GM19043 (cell line): Measurements from ENCODE around the gene MED12L.

Source experiments
- ATAC-seq: cut with Tn5 transposase; IDR thresholded peaks from one replicate; pipeline ENCODE4 v1.9.1; 2021; ENCODE audit warnings: low read depth; ENCODE audit not compliant: unreplicated experiment

Gene MED12L

DNA sequence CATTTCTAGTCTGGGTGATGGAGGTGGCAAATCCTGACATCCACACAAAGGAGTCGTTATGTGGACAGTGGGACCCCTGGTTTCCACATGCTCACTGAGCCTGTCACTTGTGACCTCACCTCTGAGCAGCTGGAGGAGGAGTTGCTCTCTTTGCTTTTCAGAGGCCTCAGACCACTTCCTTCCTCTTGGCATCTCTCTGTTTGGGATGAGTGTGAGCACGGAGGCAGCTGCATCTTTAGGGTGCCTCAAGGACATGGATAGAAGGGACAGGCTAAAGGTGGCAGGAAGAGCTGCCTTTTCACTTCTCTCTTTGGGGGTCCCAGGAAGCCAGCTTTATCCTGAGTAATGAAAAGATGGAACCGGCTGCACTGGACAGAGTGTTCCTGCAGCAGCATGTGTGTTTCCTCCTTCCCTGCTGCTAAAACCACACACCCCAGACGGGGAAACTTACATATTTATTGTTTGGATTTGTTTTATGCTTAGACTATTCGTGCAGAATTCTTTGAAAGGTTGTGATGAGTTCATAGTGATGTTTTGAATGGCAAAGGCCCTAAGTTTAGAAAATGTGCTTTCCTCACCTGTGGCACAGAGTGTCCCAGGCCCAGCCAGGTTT lies 85.8 kb downstream of the MED12L start:
- ATAC-seq: peak; percentile 57

GRCh38 chr3:151174351-151174750 lies 88.9 kb downstream of the MED12L start:
- ATAC-seq: no peak

DNA sequence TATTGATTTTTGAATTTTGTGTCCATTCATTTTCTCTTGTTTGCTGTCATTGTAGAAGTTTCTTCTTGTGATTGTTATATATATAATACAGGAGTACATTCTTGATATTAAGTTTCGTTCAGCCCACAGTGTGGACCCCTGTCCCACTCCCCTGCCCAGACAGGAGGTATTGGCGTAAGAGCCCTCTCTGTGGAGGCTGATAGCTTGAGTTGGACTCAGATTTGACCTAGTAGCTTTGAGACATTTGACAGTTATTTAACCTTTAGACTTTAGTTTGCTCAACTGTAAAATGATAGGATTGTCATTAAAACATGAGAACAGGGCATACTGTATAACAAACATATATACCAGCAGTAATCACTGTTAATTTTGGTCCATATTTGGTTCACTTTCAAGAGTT lies 90.5 kb downstream of the MED12L start:
- no peak for ATAC-seq

- ATAC-seq: no peak
These were observed 92.9 kb downstream of the MED12L start for GRCh38 chr3:151178208-151178845.

GRCh38 chr3:151182349-151183079 lies 97.0 kb downstream of the MED12L start:
- no peak for ATAC-seq

GRCh38 chr3:151183265-151183671 lies 97.8 kb downstream of the MED12L start:
- ATAC-seq: no peak

- ATAC-seq: no peak
These were observed 105.6 kb downstream of the MED12L start for GRCh38 chr3:151191095-151191494.

DNA sequence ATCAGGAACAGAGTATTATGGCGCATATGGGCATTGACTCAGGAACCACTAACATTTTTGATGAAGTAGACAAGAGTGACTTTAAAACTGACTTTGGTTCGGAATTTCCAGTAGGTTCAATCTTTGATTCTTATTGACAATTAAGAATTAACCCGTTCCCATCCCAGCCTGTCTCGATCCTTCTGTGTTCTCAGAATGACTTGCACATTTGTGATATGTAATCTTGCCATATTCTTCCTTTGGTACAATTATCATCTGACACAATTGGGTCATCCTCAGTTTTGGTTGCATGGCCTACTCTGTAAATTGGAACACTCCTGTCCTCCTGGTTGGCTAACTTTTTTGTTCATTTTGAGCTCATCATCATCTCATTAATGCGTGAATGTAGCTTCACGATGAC lies 107.1 kb downstream of the MED12L start:
- ATAC-seq: no peak

DNA sequence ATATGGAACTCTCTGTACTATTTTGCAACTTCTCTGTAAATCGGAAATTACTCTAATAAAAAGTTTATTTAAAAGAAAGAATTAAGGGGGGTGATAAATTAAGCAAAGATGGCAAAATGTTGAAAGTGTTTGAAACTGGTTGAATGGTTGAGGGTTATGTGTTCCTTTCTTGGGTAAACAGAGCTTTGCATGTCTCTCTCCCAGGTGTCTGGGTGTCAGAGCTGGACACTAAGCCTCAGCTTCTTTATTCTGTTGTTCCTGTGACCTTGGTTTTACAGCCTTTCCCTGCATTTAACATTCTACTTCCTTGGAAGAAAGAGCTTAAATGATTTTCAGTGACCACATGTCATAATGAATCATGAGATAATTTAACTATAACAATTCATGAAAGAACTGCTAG lies 110.4 kb downstream of the MED12L start:
- ATAC-seq: no peak

DNA sequence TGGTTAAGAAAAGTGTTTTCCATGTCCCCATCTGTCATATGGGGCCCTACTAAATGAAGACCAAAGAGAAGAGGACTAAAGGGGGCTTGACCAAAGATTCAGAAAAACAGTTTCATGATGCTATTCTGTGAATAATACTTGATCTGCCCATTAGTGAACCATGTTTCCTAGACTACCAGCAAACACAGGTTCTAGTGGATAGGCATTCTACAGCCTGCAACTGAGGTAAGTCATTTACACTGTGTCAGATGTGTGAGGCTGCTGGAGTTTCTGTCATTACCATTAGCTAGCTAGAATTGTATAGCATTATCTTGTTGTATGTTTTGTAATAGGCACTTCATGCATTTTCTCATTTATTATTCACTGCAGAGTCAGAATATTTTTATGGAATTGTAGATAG lies 111.0 kb downstream of the MED12L start:
- no peak for ATAC-seq

DNA sequence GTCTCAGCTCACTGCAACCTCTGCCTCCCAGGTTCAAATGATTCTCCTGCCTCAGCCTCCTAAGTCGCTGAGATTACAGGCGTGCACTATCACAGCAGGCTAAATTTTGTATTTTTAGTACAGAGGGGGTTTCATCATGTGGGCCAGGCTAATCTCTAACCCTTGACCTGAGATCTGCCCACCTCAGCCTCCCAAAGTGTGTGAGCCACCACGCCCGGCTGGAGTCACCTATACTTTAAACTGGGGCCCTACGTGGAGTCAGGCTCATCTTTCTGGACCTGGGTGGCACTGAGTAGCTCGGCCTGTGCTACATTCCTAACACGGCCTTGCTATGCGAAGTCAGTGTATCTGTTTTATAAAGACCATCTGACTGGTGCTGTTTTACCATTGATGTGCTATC lies 111.8 kb downstream of the MED12L start:
- no peak for ATAC-seq

GRCh38 chr3:151197981-151198767 lies 112.7 kb downstream of the MED12L start:
- no peak for ATAC-seq

GRCh38 chr3:151198849-151199248 lies 113.4 kb downstream of the MED12L start:
- no peak for ATAC-seq

DNA sequence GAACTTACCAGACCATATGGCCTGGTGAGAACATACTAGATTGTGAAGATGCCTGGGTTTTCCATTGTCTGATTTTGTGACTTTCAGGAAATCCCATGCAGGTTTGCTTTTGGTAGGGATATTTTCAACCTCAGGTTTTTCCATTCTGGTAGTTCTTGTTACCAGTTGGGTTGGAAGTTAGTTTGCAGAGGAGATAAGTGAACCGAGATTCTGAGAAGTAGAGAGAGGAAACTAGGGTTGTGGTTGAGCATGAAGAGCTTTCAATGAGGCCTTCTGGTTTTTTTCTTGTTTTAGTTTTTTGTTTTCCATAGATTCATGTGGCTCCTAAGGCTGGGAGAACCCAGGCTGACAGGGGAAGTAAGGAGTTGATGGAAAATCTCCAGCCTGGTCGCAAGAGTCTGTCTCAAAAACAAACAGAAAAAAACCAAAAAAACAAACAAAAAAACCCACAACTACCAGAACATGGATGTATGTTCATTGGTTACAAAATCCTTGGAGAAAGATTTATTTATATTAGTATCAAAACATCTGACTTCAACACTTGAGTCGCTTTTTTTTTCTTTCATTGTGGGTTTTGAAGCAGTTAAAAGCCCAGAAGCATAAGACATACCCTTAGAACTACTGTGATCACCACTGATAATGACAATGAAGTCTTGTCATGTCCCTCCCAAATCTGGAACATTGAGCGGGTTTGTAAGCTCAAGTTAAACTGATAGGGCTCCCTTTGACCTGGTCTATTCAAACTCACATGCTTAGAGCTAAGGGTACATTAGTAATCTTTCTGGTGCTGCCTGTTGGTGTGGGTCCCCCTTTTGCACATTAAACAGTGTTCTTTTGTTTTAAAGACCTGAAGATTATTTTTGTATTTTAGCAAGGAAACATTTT lies 114.3 kb downstream of the MED12L start:
- ATAC-seq: no peak

GRCh38 chr3:151200586-151200985 lies 115.1 kb downstream of the MED12L start:
- ATAC-seq: no peak

DNA sequence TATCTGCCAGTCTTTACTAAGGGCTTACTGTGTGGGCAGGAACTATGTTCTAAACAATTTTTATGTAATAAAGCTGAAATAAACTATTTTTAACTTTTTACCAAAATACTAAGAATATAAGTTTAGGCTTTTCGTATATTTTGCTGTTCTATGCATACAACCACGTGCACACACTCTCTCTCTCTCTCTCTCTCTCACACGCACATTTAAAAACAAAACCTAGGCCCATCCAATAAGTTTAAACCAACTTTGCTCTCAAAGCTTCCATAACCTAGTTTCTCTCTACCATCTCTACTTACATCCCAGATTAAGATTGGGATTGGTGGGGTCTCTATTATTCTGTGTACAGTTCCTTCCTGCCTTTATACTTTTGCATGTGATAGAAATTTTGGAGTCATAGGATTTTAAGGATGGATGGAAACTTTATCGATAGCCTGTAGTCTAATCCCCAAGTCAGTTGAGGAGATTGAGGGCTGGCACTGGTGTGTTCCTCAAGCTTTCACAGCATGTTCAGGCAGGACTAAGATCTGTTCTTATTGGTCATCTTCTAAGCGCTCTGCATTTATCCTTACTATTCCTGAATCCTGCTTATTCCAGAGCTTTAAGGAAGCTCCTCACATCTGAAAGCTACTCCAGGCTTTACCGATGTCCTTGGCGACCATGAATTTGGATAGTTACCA lies 115.7 kb downstream of the MED12L start:
- ATAC-seq: no peak

DNA sequence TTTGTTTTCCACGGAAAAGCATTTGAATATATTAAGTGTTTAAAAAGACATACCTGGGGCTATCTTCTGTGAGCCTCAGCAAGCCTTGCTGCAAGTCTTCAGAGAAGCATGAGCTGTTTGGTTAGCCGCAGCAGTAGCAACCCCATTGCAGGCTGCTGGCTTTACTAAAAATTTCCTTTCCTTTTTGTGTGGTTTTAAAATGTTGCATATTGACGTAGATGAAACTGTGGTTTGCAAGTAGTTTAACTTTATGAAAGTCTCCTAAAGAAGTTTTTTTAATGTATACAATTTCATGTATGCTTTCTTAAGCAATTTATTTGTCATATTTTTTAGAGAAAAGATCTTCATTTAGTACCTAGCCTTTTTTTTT lies 117.6 kb downstream of the MED12L start, which contains the start of gene GPR171:
Gene GPR171 (minus strand): TSS at position 166 of the 370 bp plus-strand sequence. CDS start 3,830 bp downstream, outside the sequence.
- ATAC-seq: peak; percentile 87

- no peak for ATAC-seq
These were observed 119.3 kb downstream of the MED12L start for GRCh38 chr3:151204530-151205402.

DNA sequence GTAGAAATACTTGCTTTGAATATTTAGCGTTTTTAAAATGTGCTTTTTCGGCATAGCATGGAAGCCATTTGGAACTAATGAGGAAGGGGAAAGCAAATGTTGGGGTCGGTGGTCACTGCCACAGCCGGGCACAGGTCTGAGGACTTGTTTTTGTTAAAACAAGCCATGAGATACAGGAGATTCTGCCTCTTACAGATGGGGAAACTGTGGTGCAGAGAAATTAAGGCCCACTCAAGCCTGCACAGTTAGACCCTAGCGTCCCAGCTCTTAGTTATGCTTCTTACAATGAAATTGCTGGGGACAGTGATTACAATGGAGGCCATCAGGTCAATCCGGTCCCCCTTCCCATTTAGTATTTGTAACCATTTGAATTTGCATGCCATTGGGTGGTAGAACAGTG lies 120.0 kb downstream of the MED12L start:
- no peak for ATAC-seq
